SU-DHL-6 (cell line): Measurements from ENCODE around the gene EXOC6B.

Experiments used
- H2AFZ ChIP-seq: fragments of 200-600 bp; sonication (generic); 2 replicates; pipeline ENCODE4 v1.6.1; 2014; ENCODE audit warnings: low read depth, mild to moderate bottlenecking, moderate library complexity, mixed read lengths, antibody characterized with exemption, low read length; ENCODE audit not compliant: severe bottlenecking
- H3F3A ChIP-seq: fragments of 200-600 bp; shearing (Covaris generic); 2 replicates; pipeline ENCODE4 v1.6.0; 2016; ENCODE audit warnings: antibody characterized with exemption, mild to moderate bottlenecking; ENCODE audit not compliant: insufficient read depth
- H3K27ac ChIP-seq: fragments of 200-600 bp; sonication (generic); 2 replicates; pipeline ENCODE4 v1.5.1; 2016; ENCODE audit warnings: low read depth, mild to moderate bottlenecking, low read length, moderate library complexity, mixed read lengths
- H3K27me3 ChIP-seq: fragments of 200-600 bp; sonication (generic), shearing (Covaris generic); 2 replicates; pipeline ENCODE4 v1.6.0; 2014; ENCODE audit warnings: mild to moderate bottlenecking, low read length
- H3K36me3 ChIP-seq: fragments of 200-600 bp; sonication (generic); 2 replicates; pipeline ENCODE4 v1.6.1; 2014; ENCODE audit warnings: mild to moderate bottlenecking, low read length, mixed read lengths
- H3K4me2 ChIP-seq: fragments of 300-600, 200-600 bp; shearing (Covaris generic), sonication (generic); 2 replicates; pipeline ENCODE4 v1.6.0; 2014; ENCODE audit warnings: low read length, low read depth, mild to moderate bottlenecking; ENCODE audit not compliant: poor library complexity, severe bottlenecking
- H3K4me3 ChIP-seq: fragments of 200-600 bp; sonication (generic); 2 replicates; pipeline ENCODE4 v1.5.1; 2014; ENCODE audit warnings: antibody characterized with exemption, low read length, mild to moderate bottlenecking, mixed read lengths; ENCODE audit not compliant: insufficient read depth, poor library complexity, severe bottlenecking
- H3K79me2 ChIP-seq: fragments of 200-600 bp; sonication (generic); 2 replicates; pipeline ENCODE4 v1.6.1; 2014; ENCODE audit warnings: mild to moderate bottlenecking, low read length, moderate library complexity; ENCODE audit not compliant: insufficient read depth
- H3K9ac ChIP-seq: fragments of 200-600 bp; sonication (generic); 2 replicates; pipeline ENCODE4 v1.7.0; 2014; ENCODE audit warnings: mild to moderate bottlenecking, low read length
- H3K9me2 ChIP-seq: fragments of 200-600 bp; sonication (generic); replicated peaks from 2 replicates; pipeline ENCODE4 v1.6.1; 2014; ENCODE audit warnings: low read length; ENCODE audit not compliant: insufficient read depth
- H3K9me3 ChIP-seq: fragments of 200-600 bp; sonication (generic); 2 replicates; pipeline ENCODE4 v1.6.1; 2014; ENCODE audit warnings: low read length, mixed read lengths; ENCODE audit not compliant: insufficient read depth
- H4K20me1 ChIP-seq: fragments of 200-600 bp; sonication (generic); 2 replicates; pipeline ENCODE4 v1.6.1; 2014; ENCODE audit warnings: low read depth, mild to moderate bottlenecking, antibody characterized with exemption, low read length, moderate library complexity, mixed read lengths
- CTCF ChIP-seq: fragments of 200-600 bp; sonication (generic); IDR thresholded peaks from one replicate; pipeline ENCODE4 v1.5.1; 2017; ENCODE audit warnings: antibody characterized with exemption, mild to moderate bottlenecking, low read length, moderate library complexity; ENCODE audit not compliant: insufficient read depth, poor library complexity, severe bottlenecking
- EZH2phosphoT487 ChIP-seq: fragments of 200-600 bp; sonication (generic), shearing (Covaris generic); conservative IDR thresholded peaks from 2 replicates; pipeline ENCODE4 v1.6.1; 2018; ENCODE audit warnings: mild to moderate bottlenecking, antibody characterized with exemption, low read length, moderate library complexity, mixed read lengths

The EXOC6B gene

DNA sequence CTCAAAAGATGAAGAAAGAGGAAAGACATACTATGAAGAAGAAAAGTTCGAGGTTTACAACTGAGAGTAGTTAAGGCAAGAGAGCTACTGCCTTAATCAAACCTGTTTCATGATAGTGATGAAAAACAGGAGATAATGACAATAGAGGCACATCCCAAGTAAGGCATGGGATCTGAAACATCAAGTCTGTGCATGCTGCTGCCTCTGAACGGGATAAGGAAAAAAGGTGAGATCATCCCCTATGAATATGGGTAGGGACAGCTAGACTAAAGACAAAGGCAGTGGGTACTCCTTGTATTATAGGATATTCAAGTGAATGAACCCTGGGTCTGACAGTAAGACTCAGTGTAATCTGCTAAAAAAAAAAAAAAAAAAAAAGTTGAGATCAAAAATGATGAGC lies 3.0 kb downstream of the EXOC6B start:
- H3K9me2 ChIP-seq: no peaks in the 10 kb centered on the region
- no peaks in the 10 kb centered on the region for H4K20me1 ChIP-seq
- no peak overlapping the region for H3K4me2 ChIP-seq
- no peak overlapping the region for H3K9ac ChIP-seq
- H3F3A ChIP-seq: no peaks in the 10 kb centered on the region
- no peaks in the 10 kb centered on the region for H3K36me3 ChIP-seq
- H3K27me3 ChIP-seq: no peaks in the 10 kb centered on the region
- H3K9me3 ChIP-seq: no peaks in the 10 kb centered on the region
- no peak overlapping the region for H2AFZ ChIP-seq
- TF ChIP-seq CTCF (no peak), EZH2phosphoT487 (no peak)
- no peak overlapping the region for H3K27ac ChIP-seq
- no peaks in the 10 kb centered on the region for H3K79me2 ChIP-seq
- no peak overlapping the region for H3K4me3 ChIP-seq

GRCh38 chr2:72821983-72822382 lies 3.9 kb downstream of the EXOC6B start:
- Histone ChIP-seq H3F3A (no peaks in the 10 kb centered on the region), H3K9ac (no peak overlapping the region), H3K4me3 (no peak overlapping the region), H3K9me3 (no peaks in the 10 kb centered on the region), H3K9me2 (no peaks in the 10 kb centered on the region), H3K4me2 (no peak overlapping the region), H4K20me1 (no peaks in the 10 kb centered on the region), H3K79me2 (no peaks in the 10 kb centered on the region), H3K36me3 (no peaks in the 10 kb centered on the region), H3K27ac (no peak overlapping the region), H3K27me3 (no peaks in the 10 kb centered on the region), H2AFZ (no peak overlapping the region)
- TF ChIP-seq EZH2phosphoT487 (no peak), CTCF (no peak)

- H3K4me2 ChIP-seq: no peak overlapping the region
- no peaks in the 10 kb centered on the region for H3K27me3 ChIP-seq
- no peaks in the 10 kb centered on the region for H3K9me3 ChIP-seq
- TF ChIP-seq CTCF (no peak), EZH2phosphoT487 (no peak)
- H3K4me3 ChIP-seq: no peak overlapping the region
- H4K20me1 ChIP-seq: no peaks in the 10 kb centered on the region
- no peaks in the 10 kb centered on the region for H3F3A ChIP-seq
- no peaks in the 10 kb centered on the region for H3K36me3 ChIP-seq
- H3K9ac ChIP-seq: no peak overlapping the region
- no peaks in the 10 kb centered on the region for H3K9me2 ChIP-seq
- H3K79me2 ChIP-seq: no peaks in the 10 kb centered on the region
- H2AFZ ChIP-seq: no peak overlapping the region
- H3K27ac ChIP-seq: no peak overlapping the region
These were observed 4.7 kb downstream of the EXOC6B start for GRCh38 chr2:72821118-72821517.

DNA sequence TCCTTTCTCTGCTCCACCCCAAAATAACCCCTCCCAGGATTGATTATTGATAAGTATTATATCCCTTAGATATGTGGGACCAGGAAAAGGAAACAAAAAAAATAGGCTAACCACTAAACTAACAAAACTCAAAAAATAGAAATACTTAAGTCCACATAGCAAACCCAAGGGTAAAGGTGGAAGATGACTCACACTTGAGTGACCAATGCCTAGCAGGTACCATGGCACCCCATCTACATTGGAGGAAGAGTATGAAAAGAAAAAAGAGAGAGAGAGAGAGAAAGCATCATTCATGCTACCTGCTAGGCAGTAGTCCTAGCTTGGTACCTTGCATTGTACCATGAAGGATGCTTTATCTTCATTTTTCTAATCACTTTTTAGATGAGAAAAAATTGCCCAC lies 6.3 kb downstream of the EXOC6B start:
- H3K79me2 ChIP-seq: no peaks in the 10 kb centered on the region

More for the DNA sequence above, 6.3 kb downstream of the EXOC6B start:
- Histone ChIP-seq H3K36me3 (no peaks in the 10 kb centered on the region), H4K20me1 (no peaks in the 10 kb centered on the region), H3F3A (no peaks in the 10 kb centered on the region), H3K9me3 (no peaks in the 10 kb centered on the region), H3K9ac (no peak overlapping the region), H3K27me3 (no peaks in the 10 kb centered on the region), H3K4me3 (no peak overlapping the region), H3K27ac (no peak overlapping the region), H2AFZ (no peak overlapping the region), H3K9me2 (no peaks in the 10 kb centered on the region), H3K4me2 (no peak overlapping the region)
- TF ChIP-seq CTCF: no peak
- no peak for TF ChIP-seq EZH2phosphoT487
